ENCODE data around the gene DTHD1. TPM values are rescaled to one million over a fixed set of nuclear protein-coding genes. Genes with fewer than 3 reads are reported as not detected.

Gene DTHD1
- total RNA-seq, 1 experiment from 2014 or later = not detected

- DNase-seq (ENCODE audit: low read depth) = no peak
These were observed 11.8 kb upstream of the DTHD1 start for GRCh38 chr4:36269533-36270173.

- no peak for DNase-seq (ENCODE audit: low read depth)
These were observed 8.1 kb upstream of the DTHD1 start for GRCh38 chr4:36273276-36273675.

GRCh38 chr4:36274158-36274557 is 7.3 kb upstream of the DTHD1 start:
- no peak for DNase-seq (ENCODE audit: low read depth)

GRCh38 chr4:36277533-36277932 is 3.9 kb upstream of the DTHD1 start:
- no peak for DNase-seq (ENCODE audit: low read depth)

- no peak for DNase-seq (ENCODE audit: low read depth)
These were observed 2.6 kb upstream of the DTHD1 start for GRCh38 chr4:36278789-36279188.

GRCh38 chr4:36280555-36280954 is 861 bp upstream of the DTHD1 start:
- no peak for DNase-seq (ENCODE audit: low read depth)

- no peak for DNase-seq (ENCODE audit: low read depth)
These were observed 1.2 kb downstream of the DTHD1 start for GRCh38 chr4:36282503-36283030.

- DNase-seq (ENCODE audit: low read depth) = no peak
These were observed 2.6 kb downstream of the DTHD1 start for GRCh38 chr4:36283912-36284465.

- peak; percentile 5 for DNase-seq (ENCODE audit: low read depth)
These were observed 4.5 kb downstream of the DTHD1 start for GRCh38 chr4:36285784-36286480.

GRCh38 chr4:36286481-36286871 is 5.1 kb downstream of the DTHD1 start:
- DNase-seq (ENCODE audit: low read depth) = no peak

- no peak for DNase-seq (ENCODE audit: low read depth)
These were observed 7.5 kb downstream of the DTHD1 start for GRCh38 chr4:36288731-36289426.

- no peak for DNase-seq (ENCODE audit: low read depth)
These were observed 9.2 kb downstream of the DTHD1 start for GRCh38 chr4:36290641-36291040.

GRCh38 chr4:36292556-36293188 is 11.3 kb downstream of the DTHD1 start:
- DNase-seq (ENCODE audit: low read depth) = no peak

- no peak for DNase-seq (ENCODE audit: low read depth)
These were observed 19.7 kb downstream of the DTHD1 start for GRCh38 chr4:36301127-36301526.

- DNase-seq (ENCODE audit: low read depth) = no peak
These were observed 22.2 kb downstream of the DTHD1 start for GRCh38 chr4:36303426-36304137.

- no peak for DNase-seq (ENCODE audit: low read depth)
These were observed 22.8 kb downstream of the DTHD1 start for GRCh38 chr4:36304138-36304681.

- DNase-seq (ENCODE audit: low read depth) = no peak
These were observed 26.7 kb downstream of the DTHD1 start for GRCh38 chr4:36308150-36308549.

GRCh38 chr4:36310216-36310615 is 28.8 kb downstream of the DTHD1 start:
- no peak for DNase-seq (ENCODE audit: low read depth)

GRCh38 chr4:36310793-36311192 is 29.4 kb downstream of the DTHD1 start:
- DNase-seq (ENCODE audit: low read depth) = no peak

- DNase-seq (ENCODE audit: low read depth) = no peak
These were observed 31.1 kb downstream of the DTHD1 start for GRCh38 chr4:36312511-36312910.

GRCh38 chr4:36313301-36313700 is 31.9 kb downstream of the DTHD1 start:
- DNase-seq (ENCODE audit: low read depth) = no peak
